GM18499 (cell line): ENCODE results near the gene PTDSS2.
A peak's percentile ranks its signal among the peaks of the same experiment; 100 is the strongest.

Experiments
- ATAC-seq: cut with Tn5 transposase; IDR thresholded peaks from one replicate; pipeline ENCODE4 v1.9.1; 2021; ENCODE audit warnings: moderate number of reproducible peaks; ENCODE audit not compliant: insufficient read depth, unreplicated experiment

Gene PTDSS2

GRCh38 chr11:521177-521688 lies 71.2 kb downstream of the PTDSS2 start:
- ATAC-seq = no peak

DNA sequence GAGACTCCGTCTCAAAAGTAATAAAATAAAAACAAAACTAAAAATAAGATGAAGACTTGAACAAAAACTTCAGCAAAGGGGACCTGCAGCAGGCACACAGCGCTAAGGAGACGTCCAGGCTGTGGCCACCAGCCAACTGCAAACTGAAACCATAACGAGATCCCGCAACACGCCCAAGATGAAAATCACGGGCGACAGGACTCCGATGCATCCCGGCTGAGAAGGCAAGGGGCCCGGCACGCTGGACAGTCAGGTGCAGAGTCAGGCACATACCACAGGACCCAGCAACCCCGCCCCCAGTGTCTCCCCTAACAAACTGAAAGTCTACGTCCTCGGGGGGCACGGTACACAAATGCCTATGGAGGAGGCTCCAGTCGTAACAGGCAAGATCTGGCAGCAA lies 76.1 kb downstream of the PTDSS2 start:
- ATAC-seq = no peak

DNA sequence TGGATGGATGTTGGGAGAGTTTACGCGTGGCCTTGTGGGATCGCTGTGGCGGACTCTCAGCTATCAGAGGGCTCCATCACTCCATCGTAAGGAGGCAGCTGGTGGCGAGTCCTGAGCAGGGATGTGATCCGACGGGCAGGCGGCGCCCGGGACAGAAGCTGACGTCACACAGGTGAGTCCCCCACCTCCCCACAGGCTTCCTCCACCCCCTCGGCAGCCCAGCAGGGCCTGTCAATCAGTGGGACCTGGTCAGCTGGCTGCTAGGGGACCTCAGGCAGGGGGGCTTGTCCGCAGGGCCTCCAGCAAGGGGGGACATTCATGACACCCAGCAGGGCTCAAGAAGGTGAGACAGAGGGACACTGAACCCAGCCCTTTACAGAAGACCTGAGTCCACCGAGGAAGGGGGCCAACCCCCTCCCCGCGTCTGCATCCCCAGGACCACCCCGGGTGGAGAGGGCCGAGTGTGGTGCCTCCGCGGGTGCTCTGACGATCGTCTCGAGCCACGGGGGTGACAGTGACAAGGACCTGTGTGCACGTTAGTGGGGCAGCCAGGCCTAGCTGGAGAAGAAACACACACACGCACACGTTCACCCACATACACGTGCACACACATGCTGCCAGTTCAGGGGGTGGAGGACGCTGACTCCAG lies 78.2 kb downstream of the PTDSS2 start:
- ATAC-seq = no peak

DNA sequence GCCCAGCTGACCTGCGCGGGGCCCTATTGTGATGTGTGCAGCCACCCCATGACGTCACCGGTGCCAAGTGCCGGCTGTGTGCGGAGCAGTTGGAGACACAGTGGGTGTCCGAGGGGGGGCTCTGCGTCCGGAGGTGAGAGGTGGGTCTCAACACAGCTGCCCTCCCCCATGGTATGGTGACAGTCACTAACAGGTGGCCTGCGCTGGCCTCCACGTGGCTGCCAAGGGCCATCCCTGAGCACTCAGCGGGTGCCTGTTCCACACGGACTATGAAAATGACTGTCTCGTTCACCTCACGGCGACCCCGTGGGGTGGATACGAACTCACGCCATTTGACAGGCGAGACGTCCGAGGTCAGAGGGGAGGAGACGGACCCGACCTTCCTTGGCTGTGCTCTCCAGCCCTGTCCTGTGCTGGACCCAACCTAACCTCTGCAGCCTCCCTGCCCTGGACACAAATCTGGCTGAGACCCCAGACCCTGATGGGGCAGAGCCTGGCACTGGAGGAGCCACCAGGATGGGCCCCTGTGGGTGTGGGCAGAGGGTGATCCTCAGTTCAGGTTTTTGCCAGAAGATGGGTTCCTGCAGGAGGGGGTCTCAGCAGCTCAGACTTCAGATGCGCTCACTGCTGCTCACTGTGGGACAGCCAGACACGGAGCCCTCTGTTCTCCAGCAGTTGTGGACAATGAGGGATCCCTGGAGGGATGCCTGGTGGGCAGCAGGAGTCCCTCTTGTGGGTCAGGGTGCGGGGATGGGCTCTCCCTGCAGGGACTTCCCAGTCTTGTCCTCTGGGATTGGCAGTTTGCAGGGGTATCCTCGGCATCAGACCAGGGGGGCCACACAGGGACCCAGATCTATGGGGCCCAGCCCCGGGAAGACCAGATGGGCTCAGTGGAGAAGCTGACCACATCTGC lies 79.0 kb downstream of the PTDSS2 start:
- ATAC-seq = no peak

- no peak for ATAC-seq
Measured at GRCh38 chr11:529728-530411, 79.8 kb downstream of the PTDSS2 start.

- no peak for ATAC-seq
Measured at GRCh38 chr11:530960-531831, 81.1 kb downstream of the PTDSS2 start.

DNA sequence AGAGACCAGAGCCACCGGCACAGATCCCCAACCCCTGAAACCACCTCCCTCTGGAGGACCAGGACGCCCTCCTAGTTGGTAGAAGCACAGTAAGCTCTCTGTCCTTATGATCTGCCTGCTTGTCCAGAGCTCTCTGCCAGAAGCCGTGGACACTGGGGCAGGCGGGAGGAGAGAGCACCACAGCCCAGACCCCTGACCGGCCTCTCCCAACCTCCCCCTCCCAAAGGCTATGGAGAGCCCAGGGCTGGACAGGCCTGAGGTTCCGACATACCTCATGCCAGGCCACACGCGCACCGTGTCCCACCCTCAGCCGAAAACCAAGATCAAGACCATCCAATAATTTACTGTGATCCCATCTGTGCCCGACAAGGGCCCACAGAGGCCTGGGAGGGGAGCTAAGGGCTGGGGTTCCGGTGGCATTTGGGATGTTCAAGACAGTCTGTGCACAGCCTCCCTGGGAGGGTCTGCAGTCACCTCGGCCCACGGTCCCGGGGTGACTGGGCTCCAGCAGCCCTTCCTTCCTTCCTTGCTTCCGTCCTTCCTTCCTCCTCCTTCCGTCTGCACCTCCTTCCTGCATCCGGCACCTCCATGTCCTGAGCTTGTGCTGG lies 81.9 kb downstream of the PTDSS2 start:
- ATAC-seq = no peak

DNA sequence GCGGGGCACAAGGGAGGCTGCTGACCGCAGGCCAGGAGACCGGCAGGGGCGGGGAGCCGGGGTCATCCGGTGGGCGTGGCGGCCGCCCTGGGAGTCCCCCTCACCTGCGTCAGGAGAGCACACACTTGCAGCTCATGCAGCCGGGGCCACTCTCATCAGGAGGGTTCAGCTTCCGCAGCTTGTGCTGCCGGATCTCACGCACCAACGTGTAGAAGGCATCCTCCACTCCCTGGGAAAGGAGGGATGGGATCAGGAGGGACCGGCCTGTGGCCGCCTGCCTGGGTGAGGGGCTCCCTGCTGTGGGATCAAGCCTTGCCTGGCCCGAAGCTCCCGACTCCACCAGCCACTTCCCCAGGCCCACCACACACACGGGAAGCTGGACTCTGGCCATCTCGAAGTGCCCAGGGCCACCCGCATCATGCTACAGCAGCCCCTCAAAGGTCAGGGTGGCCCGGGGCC lies 82.5 kb downstream of the PTDSS2 start:
- no peak for ATAC-seq

DNA sequence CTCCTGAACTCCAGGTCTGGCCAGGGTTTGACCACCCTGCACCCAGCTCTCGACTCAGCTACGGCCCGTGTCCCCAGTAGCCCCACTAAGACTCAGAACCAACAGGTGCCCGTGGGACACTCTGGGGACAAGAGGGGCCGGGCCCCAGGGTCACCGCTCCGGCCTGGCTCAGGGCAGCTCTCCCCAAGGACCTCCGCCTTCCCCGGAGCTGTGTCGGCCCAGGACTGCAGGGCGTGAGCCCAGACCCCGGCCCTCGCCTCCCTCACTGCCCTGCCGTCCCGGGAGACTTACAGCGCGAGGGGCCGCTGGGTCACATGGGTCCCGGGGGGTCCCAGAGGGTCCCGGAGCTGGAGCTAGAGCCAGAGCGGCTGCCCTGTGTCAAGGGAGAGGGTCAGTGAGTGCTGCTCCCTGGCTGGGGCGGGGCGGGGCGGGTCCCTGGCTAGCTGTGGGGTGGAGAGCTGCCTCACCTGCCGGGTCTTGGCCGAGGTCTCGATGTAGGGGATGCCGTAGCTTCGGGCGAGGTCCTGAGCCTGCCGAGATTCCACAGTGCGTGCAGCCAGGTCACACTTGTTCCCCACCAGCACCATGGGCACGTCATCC lies 83.0 kb downstream of the PTDSS2 start:
- ATAC-seq = no peak

GRCh38 chr11:533586-534395 lies 83.7 kb downstream of the PTDSS2 start:
- no peak for ATAC-seq

- no peak for ATAC-seq
Measured at GRCh38 chr11:534396-535209, 84.5 kb downstream of the PTDSS2 start.

DNA sequence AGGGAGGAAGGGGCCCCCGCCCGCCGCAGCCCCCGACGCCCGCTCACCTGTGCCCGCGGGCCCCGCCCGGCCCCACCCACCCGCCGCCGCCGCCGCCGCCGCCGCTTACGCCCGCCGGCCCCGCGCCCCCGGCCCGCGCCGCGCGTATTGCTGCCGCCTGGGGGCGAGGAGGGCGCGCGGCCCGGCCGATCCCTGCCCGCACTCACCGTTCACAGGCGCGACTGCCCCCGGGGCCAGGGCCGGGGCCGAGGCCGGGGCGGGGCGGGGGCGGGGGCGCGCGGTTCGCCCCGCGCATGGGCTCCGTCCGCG lies 85.1 kb downstream of the PTDSS2 start:
- peak; percentile 4 for ATAC-seq

DNA sequence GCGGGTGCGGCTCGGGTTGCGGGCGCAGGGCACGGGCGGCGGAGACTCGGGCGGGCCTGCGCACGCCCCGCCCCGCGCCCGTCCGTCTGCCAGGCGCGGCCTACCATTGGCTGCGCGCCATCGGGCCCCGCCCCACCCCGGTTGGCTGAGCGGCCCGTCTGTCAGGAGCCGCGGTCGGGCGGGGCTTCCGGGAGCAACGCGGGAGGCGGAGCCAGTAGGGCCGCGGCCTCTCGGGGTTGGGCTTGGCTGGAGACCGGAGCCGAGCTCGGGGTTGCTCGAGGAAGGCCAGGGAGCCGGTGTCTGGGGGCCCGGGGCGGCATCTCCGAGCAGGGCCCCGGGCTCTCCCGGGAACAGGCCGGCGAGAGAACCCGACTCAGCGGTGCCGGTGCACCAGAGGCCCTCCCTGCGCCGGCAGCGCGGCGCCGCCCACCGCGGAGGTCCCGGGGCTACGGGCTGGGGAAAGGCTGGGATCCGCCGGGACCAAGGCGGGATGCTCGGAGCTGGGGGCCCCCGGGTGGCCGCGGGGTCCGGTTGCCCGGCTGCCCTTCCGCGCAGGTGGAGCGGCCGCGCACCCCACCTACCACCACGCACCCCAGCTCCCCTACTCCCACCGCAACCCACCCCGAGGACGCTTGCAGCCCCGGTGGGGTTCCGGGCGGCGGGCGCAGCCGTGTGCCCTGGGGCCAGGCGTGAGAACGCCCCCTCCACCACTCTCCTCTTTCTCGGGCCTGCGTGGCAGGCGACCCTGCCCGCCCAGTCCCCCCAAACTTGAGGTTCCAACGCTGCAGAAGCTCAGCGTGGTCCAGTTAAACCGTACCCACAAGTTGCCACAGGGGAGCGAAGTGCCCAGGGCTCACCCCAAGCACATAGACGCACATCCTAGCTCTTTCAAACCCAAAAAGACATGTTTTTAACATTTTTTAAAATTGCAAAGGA lies 85.7 kb downstream of the PTDSS2 start, which contains the start of gene HRAS:
HRAS (minus strand) TSS at position 58 of the 936 bp plus-strand sequence.
- ATAC-seq = peak; percentile 41

DNA sequence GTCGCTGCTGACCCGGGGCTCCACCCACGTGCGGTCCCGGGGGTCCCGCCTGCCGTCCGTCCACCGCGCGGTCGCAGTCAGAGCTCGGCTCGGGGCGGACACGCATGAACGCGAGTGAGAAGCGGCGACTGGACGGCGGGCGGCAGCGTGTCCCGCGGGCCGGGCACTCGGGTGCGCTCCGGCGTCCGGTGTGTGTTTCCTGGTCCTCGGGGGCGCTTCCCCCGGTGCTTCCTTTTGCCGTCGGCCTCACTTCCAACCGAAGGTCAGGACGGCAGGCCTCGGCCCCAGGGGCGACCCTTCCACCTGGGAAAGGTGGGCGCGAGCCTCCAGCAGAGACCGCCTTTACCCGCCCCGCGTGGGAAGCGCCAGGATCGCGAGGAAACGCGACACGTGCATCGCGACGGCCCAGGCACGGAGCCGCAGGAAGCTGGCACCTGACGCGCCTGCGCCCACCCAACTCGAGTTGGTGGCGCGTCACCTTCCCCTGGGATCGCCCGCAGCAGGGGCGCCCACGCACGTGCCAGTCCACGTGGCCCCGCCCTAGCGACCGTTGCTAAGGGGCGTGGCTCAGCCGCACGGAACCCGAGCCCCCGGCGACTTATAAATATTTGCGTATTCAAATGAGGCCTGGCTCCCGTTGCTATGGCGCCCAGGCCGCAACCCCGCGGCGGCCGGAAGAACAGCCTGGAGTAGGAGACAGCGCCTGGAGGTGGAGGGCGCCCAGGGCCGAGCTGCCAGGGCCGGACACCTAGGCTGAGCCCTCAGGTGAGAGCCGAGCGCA lies 87.0 kb downstream of the PTDSS2 start, which contains the start of gene LRRC56:
LRRC56 (plus strand) TSS at position 687 of the 781 bp plus-strand sequence. CDS start 3,158 bp downstream, outside the sequence.
- ATAC-seq = no peak

GRCh38 chr11:537622-538430 lies 87.7 kb downstream of the PTDSS2 start:
- ATAC-seq = no peak
